ENCODE measurements around the gene PIGBOS1. TPM values are rescaled to one million over a fixed set of nuclear protein-coding genes. Genes with fewer than 3 reads are reported as not detected.

The PIGBOS1 gene
- total and polyA plus RNA-seq, 4 donors = 4.7 to 14.3 (median 7.2) TPM

GRCh38 chr15:55289746-55290527 lies 29.0 kb downstream of the PIGBOS1 start, which contains the start of gene RAB27A:
RAB27A (minus strand) TSS chr15:55289813; CDS start chr15:55234934, 54,879 bp downstream.
- peaks cover 0 to 8% (median 4%) of the 10 kb centered on the region in 4 donors for H3K4me1 ChIP-seq (ENCODE audit: control insufficient read depth in 4 of 4, insufficient read depth in 4 of 4, low read length in 3 of 4)
- H3K27me3 ChIP-seq (ENCODE audit: control insufficient read depth in 4 of 4, insufficient read depth in 4 of 4, low read length in 3 of 4) = no peaks in the 10 kb centered on the region
- under 1% methylated on average over 69 of the region's 69 CpGs for WGBS
- peak within 1 kb of the TSS; percentile 77 to 94 for H3K9ac ChIP-seq (ENCODE audit: low read depth in 1 of 2, low read length in 2 of 2)
- DNase-seq (ENCODE audit: low spot score) = peak; percentile 67
- H3K4me3 ChIP-seq (ENCODE audit: low read depth in 1 of 3, low read length in 3 of 3) = peak within 1 kb of the TSS; percentile 74 to 96 (median 82)
- peak in 1 of 2 donors; percentile 64 for TF ChIP-seq GABPA (IDR thresholded peaks at IDR 0.05 in 1 of 2, conservative IDR thresholded peaks at IDR 0.05 in 1 of 2)
- peak in 1 of 2 donors; percentile 50 for TF ChIP-seq HNF4A (conservative IDR thresholded peaks at IDR 0.05)
- TF ChIP-seq, protein P1, sequence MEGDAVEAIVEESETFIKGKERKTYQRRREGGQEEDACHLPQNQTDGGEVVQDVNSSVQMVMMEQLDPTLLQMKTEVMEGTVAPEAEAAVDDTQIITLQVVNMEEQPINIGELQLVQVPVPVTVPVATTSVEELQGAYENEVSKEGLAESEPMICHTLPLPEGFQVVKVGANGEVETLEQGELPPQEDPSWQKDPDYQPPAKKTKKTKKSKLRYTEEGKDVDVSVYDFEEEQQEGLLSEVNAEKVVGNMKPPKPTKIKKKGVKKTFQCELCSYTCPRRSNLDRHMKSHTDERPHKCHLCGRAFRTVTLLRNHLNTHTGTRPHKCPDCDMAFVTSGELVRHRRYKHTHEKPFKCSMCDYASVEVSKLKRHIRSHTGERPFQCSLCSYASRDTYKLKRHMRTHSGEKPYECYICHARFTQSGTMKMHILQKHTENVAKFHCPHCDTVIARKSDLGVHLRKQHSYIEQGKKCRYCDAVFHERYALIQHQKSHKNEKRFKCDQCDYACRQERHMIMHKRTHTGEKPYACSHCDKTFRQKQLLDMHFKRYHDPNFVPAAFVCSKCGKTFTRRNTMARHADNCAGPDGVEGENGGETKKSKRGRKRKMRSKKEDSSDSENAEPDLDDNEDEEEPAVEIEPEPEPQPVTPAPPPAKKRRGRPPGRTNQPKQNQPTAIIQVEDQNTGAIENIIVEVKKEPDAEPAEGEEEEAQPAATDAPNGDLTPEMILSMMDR (IDR thresholded peaks at IDR 0.05; ENCODE audit: low read depth, low read length, missing input control) = no peak
- peak; percentile 22 for TF ChIP-seq TAF1 (conservative IDR thresholded peaks at IDR 0.05)
- TF ChIP-seq RAD21 (IDR thresholded peaks at IDR 0.05) = no peak
- peak; percentile 65 for TF ChIP-seq SP1 (IDR thresholded peaks at IDR 0.05)
- TF ChIP-seq YY1 (IDR thresholded peaks at IDR 0.05) = peak; percentile 37
- no peak for TF ChIP-seq ZBTB33 (IDR thresholded peaks at IDR 0.05)
- peak; percentile 15 for TF ChIP-seq REST (IDR thresholded peaks at IDR 0.05)
- TF ChIP-seq NR2F2 (IDR thresholded peaks at IDR 0.05) = peak; percentile 37
- peak within 1 kb of the TSS; percentile 89 to 96 for H3K27ac ChIP-seq (ENCODE audit: low read depth in 1 of 2, low read length in 2 of 2)
- H3K36me3 ChIP-seq (ENCODE audit: control insufficient read depth in 4 of 4, insufficient read depth in 3 of 4, low read depth in 1 of 4, low read length in 3 of 4) = no peaks in the 10 kb centered on the region
- H3K9me3 ChIP-seq (ENCODE audit: control insufficient read depth in 4 of 4, low read length in 3 of 4) = no peaks in the 10 kb centered on the region

DNA sequence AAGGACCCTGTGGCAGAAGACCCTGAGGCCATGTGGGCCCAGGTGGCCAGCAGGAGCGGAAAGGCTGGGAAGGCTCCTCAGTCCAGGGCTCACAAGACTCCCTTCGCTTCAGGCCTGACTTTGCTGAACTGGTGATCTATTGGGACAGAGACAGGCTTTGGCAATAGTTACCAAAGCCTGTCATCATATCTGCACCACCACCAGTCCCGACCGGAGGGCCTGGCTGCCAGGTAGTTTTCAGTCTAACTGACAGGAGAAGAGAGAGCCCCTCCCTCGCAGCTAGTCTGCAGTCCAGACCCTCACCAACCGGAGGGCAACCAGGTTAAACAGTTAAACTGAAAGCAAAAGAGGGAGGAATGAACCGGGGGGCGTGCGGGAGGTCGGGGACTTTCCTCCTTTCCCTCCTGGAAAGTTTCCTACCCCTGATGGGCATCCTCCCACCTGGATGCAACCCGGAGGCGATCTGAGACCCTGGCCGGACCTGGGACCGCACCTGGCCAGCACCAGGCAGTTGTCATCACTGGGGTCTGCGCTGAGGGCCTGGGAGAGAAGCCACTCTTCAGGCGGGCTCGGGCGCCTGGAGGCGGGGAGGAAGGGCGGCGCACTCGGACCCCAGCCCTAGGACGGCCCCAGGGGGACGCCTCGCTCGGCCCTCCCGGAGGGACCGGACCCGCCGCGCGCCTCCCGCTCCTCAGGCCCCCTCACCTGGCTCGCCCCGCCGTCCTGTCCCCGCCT lies 29.7 kb downstream of the PIGBOS1 start:
- H3K9me3 ChIP-seq (ENCODE audit: control insufficient read depth in 4 of 4, low read length in 3 of 4) = no peaks in the 10 kb centered on the region
- peak overlapping the region; percentile 89 to 96 for H3K27ac ChIP-seq (ENCODE audit: low read depth in 1 of 2, low read length in 2 of 2)
- peak overlapping the region; percentile 77 to 94 for H3K9ac ChIP-seq (ENCODE audit: low read depth in 1 of 2, low read length in 2 of 2)
- WGBS = 2% methylated on average over 37 of the region's 37 CpGs
- no peaks in the 10 kb centered on the region for H3K27me3 ChIP-seq (ENCODE audit: control insufficient read depth in 4 of 4, insufficient read depth in 4 of 4, low read length in 3 of 4)
- peaks cover 0 to 10% (median 6%) of the 10 kb centered on the region in 4 donors for H3K4me1 ChIP-seq (ENCODE audit: control insufficient read depth in 4 of 4, insufficient read depth in 4 of 4, low read length in 3 of 4)
- no peaks in the 10 kb centered on the region for H3K36me3 ChIP-seq (ENCODE audit: control insufficient read depth in 4 of 4, insufficient read depth in 3 of 4, low read depth in 1 of 4, low read length in 3 of 4)
- peak overlapping the region; percentile 74 to 96 (median 82) for H3K4me3 ChIP-seq (ENCODE audit: low read depth in 1 of 3, low read length in 3 of 3)
- DNase-seq (ENCODE audit: low spot score) = peak; percentile 40
- no peak for TF ChIP-seq TAF1 (conservative IDR thresholded peaks at IDR 0.05)
- no peak for TF ChIP-seq FOXA2 (IDR thresholded peaks at IDR 0.05)
- peak; percentile 31 to 40 for TF ChIP-seq RXRA (IDR thresholded peaks at IDR 0.05)
- TF ChIP-seq, protein P1 (IDR thresholded peaks at IDR 0.05; ENCODE audit: low read depth, low read length, missing input control) = no peak
- TF ChIP-seq, protein P2, sequence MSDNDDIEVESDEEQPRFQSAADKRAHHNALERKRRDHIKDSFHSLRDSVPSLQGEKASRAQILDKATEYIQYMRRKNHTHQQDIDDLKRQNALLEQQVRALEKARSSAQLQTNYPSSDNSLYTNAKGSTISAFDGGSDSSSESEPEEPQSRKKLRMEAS (IDR thresholded peaks at IDR 0.05) = no peak
- no peak for TF ChIP-seq JUND (IDR thresholded peaks at IDR 0.05)
- no peak for TF ChIP-seq FOXA1 (IDR thresholded peaks at IDR 0.05)
- TF ChIP-seq ZBTB33 (IDR thresholded peaks at IDR 0.05) = no peak
